GM18508 (cell line): ENCODE data around the gene HPCAL1.
"Not testable (repeated sequence)": the region's sequence is repeated elsewhere in the genome, so short reads cannot be mapped to it uniquely, and the experiment has no call there.

Experiments
- ATAC-seq: cut with Tn5 transposase; IDR thresholded peaks from one replicate; pipeline ENCODE4 v1.9.1; 2021; ENCODE audit warnings: moderate number of reproducible peaks; ENCODE audit not compliant: insufficient read depth, unreplicated experiment

The HPCAL1 gene

DNA sequence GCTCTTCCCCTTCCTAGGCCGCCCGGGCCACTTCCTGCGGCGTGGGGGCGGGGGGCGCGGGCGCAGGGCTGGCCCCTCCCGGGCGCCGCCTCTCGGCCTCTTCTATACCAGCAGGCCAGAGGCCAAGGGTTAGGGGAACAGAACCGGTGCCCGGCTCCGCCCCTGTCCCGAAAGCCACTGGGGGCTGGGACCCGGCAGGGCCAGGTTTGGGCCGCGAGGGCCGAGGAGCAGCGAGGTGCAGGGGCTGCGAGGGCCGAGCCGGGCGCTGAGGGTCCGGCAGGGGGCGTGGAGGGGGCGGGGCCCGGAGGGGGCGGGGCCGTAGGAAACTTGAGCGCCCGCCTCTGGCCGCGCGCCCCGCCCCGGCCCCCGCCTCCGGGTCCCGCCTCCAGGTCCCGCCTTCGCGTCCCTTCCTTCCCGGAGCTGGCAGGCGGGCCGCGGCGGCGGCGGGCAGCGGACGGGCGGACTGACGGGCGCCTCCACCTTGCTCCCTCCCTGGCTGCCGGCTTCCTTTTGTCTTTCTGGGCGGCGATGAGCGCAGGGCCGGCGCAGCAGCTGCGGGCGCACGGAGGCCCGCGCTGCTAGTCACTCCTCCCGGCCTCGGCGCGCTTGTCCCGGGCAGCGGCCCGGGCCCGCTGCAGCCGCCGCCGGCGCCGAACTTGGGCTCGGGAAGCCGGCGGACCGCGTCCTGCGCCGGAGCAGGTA, at the start of gene HPCAL1:
TSS of gene HPCAL1 (plus strand) at position 426 of the 702 bp plus-strand sequence. CDS start 116,854 bp downstream, outside the sequence.
- no peak for ATAC-seq

DNA sequence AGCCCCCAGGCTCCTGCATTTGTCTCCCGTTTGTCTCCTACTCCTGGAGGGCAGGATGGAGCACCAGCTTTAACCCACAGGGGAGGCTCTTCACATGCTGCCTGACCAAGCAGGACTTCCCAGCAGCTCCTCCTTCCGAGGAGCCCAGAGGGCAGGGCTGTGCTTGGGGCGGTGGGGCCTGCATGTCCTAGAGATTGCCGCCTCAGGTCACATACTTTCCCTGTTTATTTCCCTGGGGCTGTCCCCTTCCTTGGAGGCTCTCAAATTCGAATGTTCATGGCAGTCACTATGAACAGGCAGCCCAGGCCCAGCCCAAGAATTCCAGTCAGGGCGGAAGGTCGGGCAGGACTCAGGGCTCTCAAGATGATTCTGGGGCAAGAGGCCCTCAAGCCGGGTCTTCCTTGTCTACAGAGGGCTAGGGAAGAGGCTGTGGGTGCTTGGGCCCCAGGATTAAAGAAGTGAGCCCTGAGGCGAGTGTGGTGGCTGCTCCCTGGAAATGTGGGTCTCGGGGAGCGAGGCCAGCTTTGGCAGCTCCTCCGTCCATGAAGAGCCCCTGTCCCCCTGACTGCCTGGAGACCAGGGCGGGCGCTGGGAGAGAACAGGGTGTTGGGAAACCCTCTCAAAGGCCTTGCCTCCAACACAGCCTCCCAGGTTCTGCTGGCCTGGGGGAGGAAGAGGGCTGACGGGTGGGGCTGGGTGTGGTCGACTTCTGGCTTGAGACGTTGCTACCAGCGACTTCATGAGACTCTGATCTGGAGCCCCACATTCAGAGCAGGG, 48.9 kb upstream of the HPCAL1 start:
- ATAC-seq = no peak

DNA sequence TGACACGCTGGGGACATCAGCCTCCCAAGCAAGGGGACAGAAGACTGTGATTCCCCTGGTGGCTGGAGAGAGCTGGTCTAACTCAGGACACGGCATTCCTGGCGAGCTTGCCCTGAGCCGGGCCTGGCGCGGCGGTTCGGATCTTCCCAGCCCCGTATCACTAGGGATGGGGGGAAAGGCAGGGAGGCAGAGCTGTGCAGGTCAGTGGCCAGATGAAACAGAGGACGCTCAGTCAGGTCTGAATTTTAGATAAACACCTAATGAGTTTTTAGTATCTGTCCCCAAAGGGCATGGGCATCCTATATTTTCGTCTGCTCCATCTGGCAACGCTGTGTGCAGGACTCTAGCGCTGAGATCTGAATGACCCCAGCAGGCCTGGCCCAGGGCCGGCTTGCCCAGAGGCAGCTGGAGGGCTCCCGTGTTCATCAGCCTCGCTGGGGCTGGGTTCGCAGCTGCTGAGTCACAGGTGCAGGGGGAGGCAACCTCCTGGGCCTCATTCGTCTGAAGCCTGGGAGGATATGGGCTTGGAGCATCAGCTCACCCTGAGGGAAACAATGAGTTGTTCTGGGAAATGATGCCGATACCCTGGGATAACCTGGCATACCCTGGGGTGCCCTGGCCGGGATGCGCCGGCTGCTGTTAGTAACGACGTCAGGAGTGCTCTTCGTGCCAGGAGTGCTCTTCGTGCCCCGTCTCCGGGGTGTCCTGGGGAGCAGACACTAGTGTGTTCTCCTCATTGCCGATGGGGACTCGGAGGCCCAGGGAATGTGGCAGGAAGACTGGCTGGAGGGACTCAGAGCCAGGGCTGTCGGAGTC, 48.1 kb upstream of the HPCAL1 start:
- ATAC-seq = no peak

DNA sequence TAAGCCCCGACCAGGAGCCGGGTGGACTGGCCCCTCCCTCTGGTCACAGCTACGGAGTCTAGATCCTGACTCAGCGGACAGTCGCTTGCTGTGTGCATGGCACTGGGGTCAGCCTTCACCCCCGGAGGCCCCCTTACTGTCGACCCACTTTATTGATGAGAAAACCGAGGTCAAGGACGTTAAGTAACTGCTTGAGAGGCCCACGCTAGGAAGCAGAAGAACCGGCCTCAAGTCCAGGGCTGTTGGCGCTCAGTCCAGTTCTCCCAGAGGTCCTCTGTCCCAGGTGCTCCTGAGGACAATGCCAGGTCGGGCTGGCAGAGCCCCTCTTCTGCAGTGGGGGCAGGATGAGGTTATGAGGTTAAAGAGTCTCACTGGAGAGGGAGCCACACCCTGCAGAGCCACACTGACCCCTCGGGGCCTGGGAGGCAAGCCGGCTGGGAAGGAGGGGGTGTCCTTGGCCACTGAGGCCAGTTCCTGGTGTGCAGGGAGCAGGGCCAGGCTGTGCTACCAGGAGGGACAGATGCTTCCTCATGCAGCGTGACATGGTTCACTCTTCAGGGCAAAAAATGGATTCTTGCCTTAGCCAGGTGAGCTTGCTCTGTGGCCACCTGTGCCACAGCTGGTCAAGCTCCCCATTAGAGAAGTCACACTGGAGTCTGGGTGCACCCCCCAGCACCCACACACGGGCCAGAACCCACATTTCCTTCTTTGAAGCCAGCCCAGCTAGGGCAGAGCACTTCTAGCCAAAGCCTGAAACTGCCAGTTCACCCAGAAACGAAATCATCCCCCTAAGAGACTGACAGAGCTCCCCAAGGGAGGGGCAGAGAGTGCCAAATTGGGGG, 47.3 kb upstream of the HPCAL1 start:
- ATAC-seq = no peak

DNA sequence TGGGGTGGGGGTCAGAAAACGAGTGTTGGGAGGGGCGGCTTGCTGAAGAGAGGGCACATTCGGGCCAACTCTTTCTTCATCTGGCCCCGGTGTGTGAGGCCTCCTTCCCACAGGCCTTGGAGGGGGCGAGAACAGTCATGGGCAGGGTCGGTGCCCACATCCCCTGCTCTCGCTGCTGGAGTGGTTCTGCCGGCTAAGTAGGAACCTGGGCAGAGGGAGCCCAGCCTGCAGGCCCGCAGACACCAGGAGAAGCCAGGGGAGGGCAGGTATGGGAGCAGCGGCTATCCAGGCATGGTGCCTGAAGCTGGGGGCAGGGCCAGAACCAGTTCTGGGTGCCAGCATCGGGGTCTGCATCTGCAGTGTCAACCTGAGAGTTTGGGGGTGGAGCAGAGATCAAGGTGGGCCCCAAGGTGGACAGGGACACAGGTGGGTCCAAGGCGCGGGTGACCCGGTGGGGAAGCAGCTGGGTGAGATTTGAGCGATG, 46.6 kb upstream of the HPCAL1 start:
- no peak for ATAC-seq

DNA sequence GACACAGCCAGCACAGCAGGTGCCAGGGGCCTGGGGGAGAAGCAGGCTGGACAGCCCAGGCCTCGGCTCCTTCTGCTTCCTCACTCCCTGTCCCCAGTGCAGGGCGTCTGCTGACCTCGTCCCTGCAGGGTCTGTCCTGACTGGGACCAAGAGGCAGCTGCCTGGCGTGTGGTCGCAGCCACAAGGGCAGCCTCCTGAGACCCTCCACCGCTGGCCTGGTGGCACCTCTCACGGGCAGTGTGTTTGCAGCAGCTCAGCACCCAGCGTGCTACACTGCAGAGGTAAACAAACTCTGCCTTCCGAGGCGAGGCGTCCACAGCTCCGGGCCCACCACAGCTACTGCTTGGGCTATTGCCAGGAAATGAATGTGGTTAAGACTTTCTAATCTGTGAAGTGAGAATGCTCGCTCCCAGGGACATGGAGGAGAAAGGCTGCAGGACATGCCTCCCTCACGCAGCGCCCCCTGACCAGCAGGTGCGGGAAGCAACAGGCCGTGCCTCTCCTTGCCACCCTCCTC, 46.1 kb upstream of the HPCAL1 start:
- ATAC-seq = no peak

DNA sequence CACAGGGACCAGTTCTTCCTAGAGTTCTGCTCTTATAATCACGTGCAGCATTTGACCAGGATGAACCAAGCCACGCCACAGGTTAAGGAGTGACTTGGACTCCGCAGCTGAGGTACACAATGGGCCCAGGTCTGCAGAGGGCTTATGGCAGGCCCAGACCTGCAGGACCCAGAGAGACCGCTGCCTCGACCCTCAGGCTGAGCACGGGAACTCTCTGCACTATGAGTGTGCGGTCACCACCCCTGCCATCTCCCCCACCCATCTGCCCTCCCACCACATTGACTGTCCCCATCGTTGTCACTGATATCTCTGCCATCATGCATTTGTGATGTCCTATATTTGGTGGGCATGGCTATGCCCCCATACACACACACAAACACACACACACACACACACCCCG, 45.7 kb upstream of the HPCAL1 start:
- no peak for ATAC-seq

DNA sequence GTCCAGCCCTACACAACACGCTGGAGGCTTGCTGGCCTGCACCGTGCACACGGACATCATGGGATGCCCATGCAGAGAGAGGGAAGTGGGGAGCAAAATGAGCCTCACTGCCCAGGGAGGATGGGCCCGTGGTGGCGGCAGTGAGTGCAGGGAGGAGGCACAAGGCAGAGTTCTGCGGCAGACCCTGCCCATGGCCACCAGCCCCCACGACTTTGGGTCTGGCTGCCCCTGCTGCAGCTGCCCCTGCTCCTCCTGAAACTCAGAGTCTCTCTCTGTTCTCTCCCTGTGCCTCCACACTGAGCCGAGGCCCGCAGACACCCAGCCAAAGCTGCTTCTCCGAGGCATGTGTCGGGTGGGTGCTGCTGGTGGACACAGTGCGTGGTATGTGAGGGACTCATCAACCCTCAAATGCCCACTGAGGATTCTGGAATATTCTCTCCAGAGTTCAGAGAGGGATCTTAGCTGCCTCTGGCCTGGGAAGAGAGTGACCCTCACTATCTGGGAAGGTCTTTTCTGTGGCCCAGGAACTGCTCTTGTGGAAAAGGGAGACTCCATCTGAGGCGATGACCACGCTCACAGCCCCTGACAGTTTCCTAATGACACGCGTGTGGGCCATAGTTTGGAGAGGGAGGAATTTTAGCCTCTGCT, 45.1 kb upstream of the HPCAL1 start:
- no peak for ATAC-seq

DNA sequence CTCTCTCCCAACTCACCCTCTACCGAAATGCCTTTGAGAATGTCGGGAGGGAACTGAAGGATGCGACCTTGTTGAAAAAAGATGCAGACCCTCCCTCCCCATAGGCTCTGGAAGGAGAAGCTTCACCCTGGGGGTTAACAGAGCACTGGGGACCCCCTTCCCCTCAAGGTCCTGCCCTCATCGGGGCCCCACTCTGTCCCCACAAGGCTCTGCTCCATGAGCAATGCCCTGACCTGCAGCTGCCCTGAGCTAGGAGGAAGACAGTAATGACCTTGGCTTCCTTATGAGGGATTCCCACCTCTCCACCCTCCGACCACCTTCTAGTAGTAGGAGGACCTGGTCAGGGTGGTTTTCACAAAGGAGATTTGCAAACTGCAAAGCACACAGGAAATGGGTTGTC, 44.4 kb upstream of the HPCAL1 start:
- no peak for ATAC-seq

DNA sequence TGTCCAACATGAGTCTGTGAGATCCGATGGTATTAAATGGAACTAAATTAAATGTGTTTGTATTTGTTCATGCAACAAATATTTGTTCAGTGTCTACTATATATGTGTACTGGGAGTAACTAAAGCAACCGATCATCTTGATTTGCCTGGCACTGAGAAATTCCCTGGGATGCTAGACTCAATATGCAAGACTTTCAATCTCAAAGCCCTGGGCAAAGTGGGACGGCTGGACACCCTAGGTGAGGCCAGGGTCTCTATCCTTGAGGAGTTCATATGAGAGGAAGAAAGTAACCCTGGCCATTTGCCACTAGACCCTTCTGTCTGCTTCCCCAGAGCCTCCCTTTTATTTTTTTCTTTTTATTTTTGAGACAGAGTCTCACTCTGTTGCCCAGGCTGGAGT, 44.0 kb upstream of the HPCAL1 start:
- no peak for ATAC-seq

DNA sequence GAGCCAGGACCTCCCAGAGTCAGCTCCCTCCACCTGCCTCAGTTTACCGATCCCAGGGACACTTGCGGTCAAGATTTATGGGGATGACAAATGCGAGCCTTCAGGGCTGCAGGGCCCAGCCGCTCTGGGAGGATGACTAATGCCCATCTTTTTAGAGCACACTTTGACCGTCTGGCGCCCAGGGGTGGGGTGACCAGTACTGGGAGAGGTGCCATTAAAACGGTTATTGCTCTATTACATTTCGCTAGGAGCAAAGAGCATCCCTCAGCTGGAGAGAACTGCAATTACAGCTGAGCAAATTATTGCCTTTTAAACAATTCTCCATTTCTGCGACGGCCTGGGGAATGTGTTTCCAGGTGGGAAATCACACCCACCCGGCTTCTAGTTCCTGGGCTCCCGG, 42.6 kb upstream of the HPCAL1 start:
- no peak for ATAC-seq

DNA sequence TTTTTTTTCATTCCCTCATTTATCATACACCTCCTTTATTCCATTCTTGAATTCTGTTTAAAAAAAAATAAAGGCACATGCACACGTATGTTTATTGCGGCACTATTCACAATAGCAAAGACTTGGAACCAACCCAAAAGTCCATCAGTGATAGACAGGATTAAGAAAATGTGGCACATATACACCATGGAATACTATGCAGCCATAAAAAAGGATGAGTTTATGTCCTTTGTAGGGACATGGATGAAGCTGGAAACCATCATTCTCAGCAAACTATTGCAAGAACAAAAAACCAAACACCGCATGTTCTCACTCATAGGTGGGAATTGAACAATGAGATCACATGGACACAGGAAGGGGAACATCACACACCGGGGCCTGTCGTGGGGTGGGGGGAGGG, 39.2 kb upstream of the HPCAL1 start:
- ATAC-seq = not testable (repeated sequence)

DNA sequence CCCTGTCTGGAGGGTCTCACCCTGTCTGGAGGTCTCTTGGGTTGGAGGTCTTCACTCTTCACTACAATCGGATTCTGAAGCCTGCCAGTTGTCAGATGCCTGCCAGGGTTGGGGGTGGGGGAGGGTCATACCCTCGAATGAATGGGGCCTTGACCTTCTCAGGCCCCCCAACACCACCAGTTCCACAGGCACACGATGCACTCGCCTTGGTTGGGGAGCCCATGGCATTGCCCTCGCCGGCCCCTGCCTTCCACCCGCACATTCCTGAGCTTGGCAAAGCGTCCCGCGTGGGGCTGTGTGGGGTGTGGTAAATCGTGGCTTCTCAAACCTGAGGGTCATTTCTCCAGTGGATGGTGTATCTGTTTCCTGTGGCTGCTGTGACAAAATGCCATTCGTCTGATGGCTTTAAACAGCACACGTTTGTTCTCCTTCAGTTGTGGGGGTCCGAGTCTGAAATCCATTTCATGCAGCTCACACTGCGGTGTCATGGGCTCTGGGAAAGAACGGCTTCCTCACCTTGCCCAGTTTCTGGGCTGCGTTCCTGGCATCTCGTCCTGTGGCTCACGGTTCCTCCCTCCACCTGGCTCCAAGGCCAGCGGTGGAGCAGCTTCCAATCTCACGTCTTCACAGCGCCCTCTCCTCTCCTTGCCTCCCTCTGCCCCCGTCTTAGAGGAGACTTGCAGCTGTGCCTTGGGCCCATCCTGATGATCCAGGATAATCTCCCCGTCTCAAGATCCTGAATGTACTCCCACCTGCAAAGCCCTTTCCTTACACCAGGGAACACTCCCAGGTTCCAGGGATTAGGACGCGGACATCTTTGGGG, 38.0 kb upstream of the HPCAL1 start:
- no peak for ATAC-seq

DNA sequence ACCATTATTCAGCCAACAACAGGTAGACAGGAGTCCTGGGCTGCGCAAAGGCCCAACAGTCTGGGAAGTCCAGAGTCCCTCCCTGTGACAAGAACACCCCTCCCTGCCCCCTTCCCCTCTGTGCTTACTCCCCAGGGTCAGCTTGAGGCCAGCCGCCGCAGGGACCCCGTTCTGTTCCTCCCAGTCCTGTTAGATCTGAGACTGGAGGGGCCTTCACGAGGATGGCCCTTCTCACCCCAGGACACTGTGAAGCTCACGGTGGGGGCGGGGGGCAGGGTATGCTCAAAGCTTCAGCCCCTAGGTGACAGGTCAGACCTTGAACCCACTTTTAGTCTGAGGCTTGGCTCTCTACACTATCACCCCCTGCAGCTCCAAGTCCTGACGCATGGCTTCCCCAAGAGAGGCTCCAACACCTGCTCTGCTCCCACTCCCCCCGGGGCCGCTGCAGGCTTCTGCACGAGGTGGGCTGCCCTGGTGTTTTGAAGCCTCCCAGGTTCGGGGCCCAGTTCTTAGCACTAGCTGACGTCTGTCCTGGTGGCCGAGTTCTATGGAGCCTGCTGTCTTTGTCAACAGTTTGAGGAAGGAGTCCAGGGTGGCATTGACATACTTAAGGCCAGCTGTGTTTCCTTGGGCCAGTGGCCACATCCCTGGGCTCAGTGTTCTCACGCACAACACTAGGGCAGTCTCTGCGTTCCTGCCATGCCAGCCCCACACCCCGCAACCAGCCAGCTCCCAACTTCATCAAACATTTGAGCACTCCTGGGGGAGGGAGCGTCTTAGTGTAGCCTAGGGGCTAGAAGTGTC, 37.2 kb upstream of the HPCAL1 start:
- no peak for ATAC-seq

DNA sequence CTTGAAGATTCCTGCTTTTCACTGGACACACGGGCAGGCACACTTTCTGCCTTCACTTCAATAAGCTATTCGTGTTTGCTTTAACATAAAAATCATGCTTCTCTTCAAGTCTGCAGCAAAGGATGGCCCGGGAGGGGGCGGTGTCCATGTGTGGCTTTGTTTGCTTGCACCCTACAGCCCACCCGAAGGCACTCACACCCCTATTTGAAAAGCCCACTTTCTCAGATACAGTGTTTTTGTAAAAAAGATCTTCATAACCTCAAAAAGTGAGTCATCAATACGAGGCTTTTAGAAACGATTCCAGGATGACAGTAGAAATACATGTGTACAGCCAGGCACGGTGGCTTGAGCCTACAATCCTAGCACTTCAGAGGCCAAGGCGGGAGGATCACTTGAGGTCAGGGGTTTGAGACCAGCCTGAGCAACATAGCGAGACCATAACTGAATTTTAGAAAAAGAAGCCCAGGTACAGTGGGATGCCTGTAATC, 36.5 kb upstream of the HPCAL1 start:
- ATAC-seq = no peak

DNA sequence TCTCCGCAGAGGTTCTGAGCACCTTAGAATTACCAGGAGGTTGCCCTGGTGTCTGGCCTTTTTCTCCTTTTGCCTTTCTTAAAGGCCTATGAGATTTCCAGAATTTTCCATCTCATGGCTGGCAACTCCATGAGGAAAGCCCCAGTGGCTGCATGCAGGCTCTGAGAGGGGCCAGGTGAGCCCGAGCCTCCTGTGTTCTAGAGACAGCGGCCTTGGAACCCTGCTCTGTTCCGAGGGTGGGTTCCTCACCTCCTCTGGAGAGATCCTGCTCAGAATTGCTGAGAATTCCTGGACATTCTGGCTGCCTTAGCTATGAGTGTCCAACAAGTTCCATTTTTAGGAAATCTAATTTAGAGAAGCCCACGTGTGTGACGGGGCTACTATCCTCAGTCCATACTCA, 35.7 kb upstream of the HPCAL1 start:
- ATAC-seq = no peak
